HT1080 (cell line): ENCODE results near the gene LDLRAD4. TPM values are rescaled to one million over a fixed set of nuclear protein-coding genes. Genes with fewer than 3 reads are reported as not detected.
A peak's percentile ranks its signal among the peaks of the same experiment; 100 is the strongest.

ENCODE experiments used
- DNase-seq: peaks from one replicate; pipeline ENCODE4 v3.0.0-alpha.2; 2015; ENCODE audit warnings: low read depth
- total RNA-seq: library from RNA; depleted of rRNA; stranded (reverse); fragments of >200 nt; shearing (Covaris generic); gene quantifications from 2 replicates; pipeline ENCODE4 v1.2.3, GENCODE V29; 2014

The LDLRAD4 gene
- total RNA-seq, 1 experiment from 2014 or later: not detected

- peak; percentile 13 for DNase-seq
These were observed 207.0 kb downstream of the LDLRAD4 start for GRCh38 chr18:13425357-13426091.

GRCh38 chr18:13427354-13427753 lies 208.8 kb downstream of the LDLRAD4 start:
- no peak for DNase-seq

GRCh38 chr18:13428319-13428718 lies 209.8 kb downstream of the LDLRAD4 start:
- no peak for DNase-seq

GRCh38 chr18:13429016-13429415 lies 210.5 kb downstream of the LDLRAD4 start:
- DNase-seq: no peak

- DNase-seq: no peak
These were observed 211.4 kb downstream of the LDLRAD4 start for GRCh38 chr18:13429884-13430510.

- DNase-seq: no peak
These were observed 212.1 kb downstream of the LDLRAD4 start for GRCh38 chr18:13430663-13431062.

GRCh38 chr18:13431886-13432285 lies 213.3 kb downstream of the LDLRAD4 start:
- DNase-seq: no peak

GRCh38 chr18:13433125-13433524 lies 214.6 kb downstream of the LDLRAD4 start:
- no peak for DNase-seq

GRCh38 chr18:13433685-13434084 lies 215.1 kb downstream of the LDLRAD4 start:
- DNase-seq: no peak

GRCh38 chr18:13434854-13435253 lies 216.3 kb downstream of the LDLRAD4 start:
- DNase-seq: no peak

GRCh38 chr18:13435586-13436333 lies 217.2 kb downstream of the LDLRAD4 start:
- DNase-seq: peak; percentile 61

- DNase-seq: no peak
These were observed 218.0 kb downstream of the LDLRAD4 start for GRCh38 chr18:13436576-13436975.

- no peak for DNase-seq
These were observed 218.5 kb downstream of the LDLRAD4 start for GRCh38 chr18:13437034-13437433.

GRCh38 chr18:13437796-13438506 lies 219.4 kb downstream of the LDLRAD4 start:
- no peak for DNase-seq

GRCh38 chr18:13438507-13439056 lies 220.0 kb downstream of the LDLRAD4 start:
- no peak for DNase-seq

GRCh38 chr18:13439461-13439860 lies 220.9 kb downstream of the LDLRAD4 start:
- no peak for DNase-seq

- DNase-seq: no peak
These were observed 222.0 kb downstream of the LDLRAD4 start for GRCh38 chr18:13440277-13441248.

GRCh38 chr18:13441736-13442135 lies 223.2 kb downstream of the LDLRAD4 start:
- no peak for DNase-seq

GRCh38 chr18:13442451-13442850 lies 223.9 kb downstream of the LDLRAD4 start:
- no peak for DNase-seq

- DNase-seq: no peak
These were observed 225.0 kb downstream of the LDLRAD4 start for GRCh38 chr18:13443552-13443951.
